AG08395 (cell line): ENCODE data around the gene CCDC158.
"Not testable (repeated sequence)": the region's sequence is repeated elsewhere in the genome, so short reads cannot be mapped to it uniquely, and the experiment has no call there.

Source experiments
- DNase-seq: peaks from one replicate; pipeline ENCODE4 v3.0.0; 2012; ENCODE audit warnings: mixed read lengths, low spot score

CCDC158 gene

DNA sequence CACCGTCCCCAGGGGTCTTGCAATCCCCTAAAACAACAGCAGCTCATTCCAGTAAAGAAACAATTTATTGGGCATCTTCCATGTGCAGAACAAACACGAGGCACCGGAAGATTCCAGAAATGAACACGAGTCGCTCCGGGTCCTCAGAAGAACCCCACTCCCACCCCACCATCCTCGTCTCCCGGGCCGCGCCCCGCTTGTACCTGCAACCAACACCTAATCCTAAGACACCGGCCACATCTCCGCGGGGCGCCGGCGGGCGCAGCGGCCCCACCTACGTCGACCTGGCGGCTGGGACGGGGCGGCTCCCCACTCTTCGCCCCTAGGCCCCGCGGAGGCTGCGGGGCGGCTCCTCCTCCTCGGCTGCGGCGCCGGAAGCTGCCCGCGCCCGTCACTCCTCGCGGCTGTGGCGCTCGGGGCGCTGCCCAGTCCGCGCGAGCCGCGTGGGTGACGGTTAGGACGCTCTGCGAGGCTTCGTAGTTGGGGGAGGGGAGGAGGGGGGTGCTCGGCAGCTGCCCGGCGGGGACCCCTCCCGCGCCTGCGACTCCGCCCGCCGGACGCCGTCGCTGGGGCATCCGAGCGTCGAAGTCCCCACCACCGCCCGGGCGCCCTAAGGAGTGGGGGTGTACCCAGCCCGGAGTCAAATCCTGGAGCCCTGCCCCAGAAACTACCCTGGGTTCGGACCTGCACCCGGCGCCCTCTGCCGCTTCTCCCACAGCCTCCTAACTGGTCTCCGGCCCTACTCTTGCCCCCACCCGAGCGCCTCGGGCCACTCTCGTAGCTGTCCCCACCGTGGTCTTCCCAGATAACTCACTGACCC is at the start of gene CCDC158:
Gene CCDC158, minus strand, starts transcription at position 380 of the 820 bp plus-strand sequence. CDS start 17,934 bp downstream, outside the sequence.
- peak; percentile 45 for DNase-seq

DNA sequence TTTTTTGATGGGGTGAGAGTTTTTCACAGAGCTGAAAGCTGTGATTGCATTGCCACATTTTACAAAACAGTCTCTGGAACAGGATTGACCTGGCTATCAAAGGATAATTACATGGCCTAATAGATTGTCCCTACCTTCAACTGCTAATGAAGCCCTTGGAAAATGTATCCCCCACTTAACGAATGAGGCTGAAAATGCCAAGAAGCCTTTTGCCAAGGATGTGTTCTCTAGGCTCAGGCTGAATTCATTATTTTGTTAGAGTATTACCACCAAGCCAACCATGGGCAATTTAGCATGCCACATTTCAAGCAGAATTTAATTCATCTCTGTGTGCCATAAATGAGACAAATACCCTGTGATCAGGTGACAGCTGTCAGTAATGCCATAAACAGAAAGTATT is 49.6 kb upstream of the CCDC158 start:
- no peak for DNase-seq

DNA sequence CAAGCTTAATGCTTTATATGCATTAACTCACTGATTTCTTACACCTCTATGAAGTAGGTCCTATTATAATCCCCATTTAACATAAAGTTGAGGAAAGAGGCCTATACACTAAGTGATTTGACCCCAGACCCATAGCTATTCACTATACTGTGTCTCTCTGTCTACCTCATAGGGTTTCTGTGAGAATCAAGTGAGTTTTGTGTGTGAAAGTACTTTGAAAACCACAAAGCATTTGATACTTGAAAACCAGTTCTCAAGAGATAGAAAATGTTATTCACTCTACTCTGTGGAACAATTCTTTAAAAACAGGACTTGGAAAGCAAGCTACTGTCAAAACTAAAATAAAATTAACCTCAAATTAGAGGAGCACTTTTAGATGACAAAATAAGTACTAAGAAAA is 49.1 kb upstream of the CCDC158 start:
- no peak for DNase-seq

DNA sequence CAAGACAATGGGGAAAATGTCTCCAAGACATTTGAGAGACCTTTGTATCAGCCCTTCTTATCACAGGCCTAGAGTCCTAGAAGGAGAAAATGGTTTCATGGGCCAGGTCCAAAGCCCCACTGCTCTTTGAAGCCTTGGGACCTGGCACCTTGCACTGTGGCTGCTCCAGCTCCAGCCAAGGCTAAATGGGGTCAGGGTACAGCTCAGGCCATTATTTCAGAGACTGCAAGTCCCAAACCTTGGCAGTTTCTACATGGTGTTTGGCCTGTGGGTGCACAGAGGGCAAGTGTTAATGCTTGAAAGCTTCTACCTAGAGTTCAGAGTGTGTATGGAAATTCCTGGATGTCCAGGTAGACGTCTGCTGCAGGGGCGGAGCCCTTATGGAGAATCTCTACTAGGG is 42.6 kb upstream of the CCDC158 start:
- DNase-seq = no peak

DNA sequence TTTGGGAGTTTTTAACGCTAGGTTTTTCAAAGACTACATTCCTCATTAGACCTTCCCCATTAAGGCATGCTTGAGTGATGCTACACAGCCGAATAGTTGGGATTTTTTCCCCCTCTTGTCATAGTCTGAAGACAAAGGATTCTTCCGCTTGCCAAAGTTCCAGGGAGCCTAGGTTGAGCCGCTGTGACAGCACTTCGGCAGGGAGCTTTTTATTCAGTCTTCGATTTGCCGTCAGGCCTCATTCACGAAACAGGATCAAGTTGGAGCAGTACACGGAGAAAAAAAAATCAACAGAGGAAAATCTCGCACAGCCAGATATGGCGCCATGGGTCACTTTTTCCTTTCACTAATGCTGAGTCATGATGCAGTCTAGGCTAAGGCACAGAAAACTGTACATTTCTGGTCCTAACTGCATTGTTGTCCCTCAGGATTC is 38.4 kb upstream of the CCDC158 start:
- no peak for DNase-seq

DNA sequence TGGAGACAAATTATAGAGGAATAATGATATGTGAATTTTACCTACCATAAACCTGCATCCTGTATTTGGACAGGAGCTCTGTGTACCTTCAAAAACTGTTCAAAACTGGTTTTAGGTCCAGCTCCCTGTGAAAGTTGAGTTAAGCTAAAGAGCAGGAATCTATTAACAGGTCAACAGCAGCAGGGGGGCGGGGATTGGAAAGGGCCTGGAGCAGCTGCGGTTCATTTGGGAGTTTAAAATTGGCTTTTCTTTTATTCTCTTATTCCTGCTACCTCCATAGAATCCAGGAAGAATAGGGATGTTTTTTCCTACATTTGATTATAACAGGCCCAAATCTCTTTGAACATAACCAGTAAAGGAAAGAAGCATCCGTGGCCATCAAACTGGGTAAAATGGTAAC is 37.9 kb upstream of the CCDC158 start:
- no peak for DNase-seq

DNA sequence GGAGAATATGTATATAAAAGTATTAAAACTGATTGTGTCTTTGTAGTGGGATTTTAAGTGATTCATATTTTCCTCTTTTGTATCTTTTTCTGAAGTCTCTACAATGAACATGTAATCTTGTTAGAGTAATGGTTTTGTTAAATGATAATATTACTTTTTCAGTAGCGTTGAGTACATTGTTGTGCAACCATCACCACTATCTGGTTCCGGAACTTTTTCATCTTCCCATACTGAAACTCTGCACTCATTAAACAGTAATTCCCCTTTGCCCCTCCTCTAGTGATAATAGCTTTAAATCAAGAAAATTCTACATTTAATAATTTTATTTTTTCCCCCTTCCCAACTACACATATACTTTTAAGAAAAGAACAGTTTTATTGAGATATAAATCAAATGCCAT is 37.4 kb upstream of the CCDC158 start:
- no peak for DNase-seq

DNA sequence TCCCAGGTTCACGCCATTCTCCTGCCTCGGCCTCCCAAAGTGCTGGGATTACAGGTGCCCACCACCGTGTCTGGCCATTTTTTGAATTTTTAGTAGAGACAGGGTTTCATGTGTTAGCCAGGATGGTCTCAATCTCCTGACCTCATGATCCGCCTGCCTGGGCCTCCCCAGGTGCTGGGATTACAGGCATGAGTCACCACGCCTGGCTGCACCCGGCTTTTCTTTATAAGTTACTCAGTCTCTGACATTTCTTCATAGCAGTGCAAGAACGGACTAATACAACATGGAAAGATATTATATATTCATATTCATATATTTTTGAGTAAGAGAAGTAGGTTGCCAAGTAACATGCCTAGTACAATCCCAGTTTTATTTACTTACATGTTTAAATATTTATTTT is 36.9 kb upstream of the CCDC158 start:
- DNase-seq = no peak

DNA sequence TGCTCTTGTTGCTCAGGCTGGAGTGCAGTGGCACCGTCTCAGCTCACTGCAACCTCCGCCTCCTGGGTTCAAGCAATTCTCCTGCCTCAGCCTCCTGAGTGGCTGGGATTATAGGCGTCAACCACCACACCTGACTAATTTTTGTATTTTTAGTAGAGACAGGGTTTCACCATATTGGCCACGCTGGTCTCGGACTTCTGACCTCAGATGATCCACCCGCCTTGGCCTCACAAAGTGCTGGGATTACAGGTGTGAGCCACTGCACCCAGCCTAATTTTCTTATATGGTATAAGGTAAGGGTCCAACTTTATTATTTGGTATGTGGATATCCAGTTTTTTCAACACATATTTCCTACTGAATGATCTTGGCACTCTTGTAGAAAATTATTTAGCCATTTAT is 33.1 kb upstream of the CCDC158 start:
- DNase-seq = not testable (repeated sequence)

DNA sequence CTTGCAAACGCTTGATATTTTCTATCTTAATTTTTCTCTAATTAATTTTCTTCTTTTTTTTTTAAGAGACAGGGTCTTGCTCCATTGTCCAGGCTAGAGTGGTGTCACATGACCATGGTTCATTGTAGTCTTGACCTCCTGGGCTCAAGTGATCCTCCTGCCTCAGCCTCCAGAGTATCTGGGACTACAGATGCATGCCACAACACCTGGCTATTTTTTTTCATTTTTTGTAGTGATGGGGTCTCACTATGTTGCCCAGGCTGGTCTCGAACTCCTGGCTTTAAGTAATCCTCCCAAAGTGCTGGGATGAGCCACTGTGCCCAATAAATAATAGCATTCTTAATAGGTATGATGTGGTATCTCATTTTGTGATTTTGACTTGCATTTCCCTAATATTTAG is 32.3 kb upstream of the CCDC158 start:
- DNase-seq = no peak

DNA sequence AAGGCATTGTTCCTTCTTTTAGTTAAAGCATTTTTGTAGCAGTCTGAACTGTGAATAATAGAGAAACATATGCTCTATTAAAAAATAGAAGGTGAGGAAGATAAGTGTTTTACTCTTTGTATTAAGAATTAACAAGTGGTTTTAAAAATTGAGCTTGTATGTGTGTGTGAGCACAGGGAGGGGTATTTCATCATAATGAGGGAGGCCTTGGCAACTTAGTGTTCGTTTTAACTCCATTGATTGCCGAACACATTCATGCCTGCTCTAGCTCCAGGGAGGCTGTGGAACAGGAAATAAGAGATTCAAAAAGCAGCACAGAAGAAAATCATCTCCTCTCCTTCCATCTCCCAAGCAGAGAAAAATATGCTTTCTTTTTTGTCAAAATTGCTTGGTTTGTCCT is 28.9 kb upstream of the CCDC158 start:
- DNase-seq = no peak

DNA sequence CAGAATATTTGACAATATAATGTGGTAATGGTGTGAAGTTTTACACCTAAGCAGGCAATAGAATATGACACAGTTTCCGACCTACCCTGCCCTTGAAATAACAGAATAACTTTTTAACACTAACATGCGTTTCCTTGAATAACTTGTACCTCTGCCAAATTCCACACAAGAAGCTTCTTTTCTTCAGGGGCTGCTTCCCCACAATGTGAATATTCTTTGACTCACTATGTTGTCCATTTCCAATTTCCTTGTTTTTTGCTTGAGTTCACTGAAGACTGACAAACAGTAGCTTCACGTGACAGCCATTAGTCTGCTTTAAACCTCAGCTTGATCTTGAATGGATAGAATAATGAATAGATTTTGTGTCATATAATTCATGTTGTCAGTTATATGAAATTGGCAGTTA is 28.4 kb upstream of the CCDC158 start:
- DNase-seq = no peak

DNA sequence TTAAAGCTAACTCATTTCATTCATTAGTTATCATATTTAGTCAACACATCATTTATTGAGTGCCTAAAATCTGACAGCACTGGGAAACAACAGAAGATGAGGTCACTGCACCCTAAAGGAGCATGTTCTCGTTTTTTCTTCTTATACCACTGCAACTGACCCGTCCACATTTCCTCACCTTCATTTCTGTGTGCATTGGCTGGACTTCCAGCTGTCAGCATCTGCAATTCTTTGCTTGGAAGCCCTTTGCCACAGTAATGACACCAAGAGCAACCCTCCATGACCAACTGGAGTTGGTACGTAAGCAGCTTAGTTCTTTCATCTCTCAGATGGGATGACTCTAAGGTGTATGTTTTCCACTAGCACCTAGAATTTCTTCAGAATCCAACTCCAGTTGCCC is 27.3 kb upstream of the CCDC158 start:
- DNase-seq = no peak

DNA sequence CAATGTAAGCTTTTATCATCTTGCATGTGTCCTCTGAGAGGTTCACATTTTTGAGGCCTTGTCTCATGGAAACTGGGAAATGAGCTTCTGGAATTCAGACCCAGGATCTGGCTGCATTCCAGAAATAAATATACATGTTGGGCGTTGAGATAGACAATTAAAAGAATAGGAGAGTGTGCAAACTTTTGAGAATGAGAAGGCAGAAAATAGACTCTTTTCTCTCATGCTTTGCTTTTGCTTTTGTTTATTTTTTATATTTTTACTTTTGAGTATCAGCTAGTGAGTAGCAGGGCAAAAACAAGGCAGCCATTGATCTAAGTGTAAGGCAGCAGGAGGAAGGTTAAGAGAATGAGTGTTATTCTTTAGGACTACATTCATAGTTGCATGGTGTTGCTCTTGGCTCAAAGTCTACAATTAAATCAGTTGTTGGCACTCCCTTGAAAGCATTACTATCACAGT is 26.5 kb upstream of the CCDC158 start:
- DNase-seq = no peak

DNA sequence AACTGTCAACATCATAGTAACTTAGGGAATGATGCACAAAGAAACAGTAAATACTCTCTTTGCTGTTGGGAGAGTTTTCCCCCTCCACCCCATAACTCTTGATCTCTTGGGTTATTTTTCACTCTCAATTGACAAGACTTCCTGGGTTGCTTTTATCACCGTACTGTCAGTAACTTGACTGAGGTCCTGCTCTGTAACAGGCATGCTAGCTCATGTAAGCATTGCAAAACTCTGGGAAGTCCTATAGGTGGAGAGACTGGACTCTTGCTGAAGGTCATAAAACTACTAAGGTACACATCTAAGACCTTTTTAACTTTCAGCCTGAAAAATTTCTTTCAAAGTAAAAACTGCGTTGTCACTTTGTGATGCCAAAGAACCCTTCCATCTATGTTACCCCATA is 25.0 kb upstream of the CCDC158 start:
- no peak for DNase-seq

DNA sequence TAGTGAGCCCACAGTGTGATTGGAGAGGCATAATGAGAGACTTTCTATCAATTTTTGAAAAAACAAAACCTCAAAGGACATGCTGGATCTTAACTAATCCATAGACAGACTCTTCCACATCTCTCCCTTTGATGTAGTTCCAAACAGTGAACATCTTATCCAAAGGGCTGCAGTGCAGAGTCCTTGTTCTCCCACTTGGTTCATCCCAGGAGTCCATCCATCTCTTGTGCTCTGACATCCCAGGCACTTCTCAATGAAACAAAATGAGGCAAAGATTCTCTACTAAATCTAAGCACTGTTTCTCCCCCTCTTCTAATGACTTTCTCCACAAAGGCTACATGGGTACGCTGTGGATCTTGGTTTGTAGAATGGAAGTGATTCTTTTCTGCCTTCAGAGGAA is 22.4 kb upstream of the CCDC158 start:
- DNase-seq = no peak

DNA sequence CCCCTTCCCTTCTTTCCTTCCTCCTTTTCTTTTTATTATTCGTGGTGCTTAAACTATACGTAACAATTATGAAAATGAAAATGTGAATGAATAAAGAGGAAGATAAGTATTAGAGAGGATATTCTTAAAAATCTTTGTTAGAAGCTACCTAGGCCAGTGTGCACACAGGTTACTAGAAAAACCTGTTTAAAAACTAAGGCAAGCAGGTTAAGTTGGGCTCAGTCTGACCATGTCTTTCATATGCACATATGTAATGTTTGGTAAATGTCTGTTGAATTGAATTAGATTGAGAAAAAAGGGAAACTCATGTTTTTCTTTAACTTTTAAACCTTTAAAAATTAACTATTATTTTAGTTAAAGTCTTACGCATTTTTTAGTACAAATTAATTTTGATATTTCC is 21.9 kb upstream of the CCDC158 start:
- no peak for DNase-seq

DNA sequence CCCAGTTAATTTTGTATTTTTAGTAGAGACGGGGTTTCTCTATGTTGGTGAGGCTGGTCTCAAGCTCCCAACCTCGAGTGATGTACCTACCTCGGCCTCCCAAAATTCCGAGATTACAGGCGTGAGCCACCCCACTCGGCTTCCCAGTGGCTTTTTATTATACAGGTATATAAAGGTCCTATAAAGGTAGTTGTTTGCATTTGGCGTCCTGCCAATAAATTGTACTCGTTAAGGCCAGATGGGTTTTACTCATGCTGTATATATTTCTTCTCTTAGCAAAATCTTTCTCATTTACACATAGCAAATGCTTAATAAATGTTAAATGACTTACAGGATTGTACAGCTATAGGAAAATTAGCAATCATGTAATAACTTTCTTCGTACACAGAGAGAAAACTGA is 20.9 kb upstream of the CCDC158 start:
- no peak for DNase-seq

DNA sequence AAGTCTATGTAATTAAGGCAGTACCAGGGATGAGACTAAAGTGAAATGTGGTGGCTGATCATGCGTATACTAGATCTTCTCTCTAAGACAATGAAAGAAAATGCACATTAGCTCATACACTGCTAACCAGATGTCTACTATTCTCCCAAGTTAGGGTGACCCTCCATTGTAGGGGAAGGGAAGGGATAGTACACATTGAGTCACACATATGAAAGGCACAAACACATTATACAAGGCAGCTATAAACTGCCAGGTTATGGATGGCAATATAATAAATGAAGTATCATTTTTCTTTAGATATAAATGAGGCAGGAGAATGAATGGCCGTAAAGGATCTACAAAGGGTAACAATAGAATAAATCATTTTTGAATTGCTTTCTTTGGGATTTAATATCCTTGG is 18.6 kb upstream of the CCDC158 start:
- DNase-seq = no peak

DNA sequence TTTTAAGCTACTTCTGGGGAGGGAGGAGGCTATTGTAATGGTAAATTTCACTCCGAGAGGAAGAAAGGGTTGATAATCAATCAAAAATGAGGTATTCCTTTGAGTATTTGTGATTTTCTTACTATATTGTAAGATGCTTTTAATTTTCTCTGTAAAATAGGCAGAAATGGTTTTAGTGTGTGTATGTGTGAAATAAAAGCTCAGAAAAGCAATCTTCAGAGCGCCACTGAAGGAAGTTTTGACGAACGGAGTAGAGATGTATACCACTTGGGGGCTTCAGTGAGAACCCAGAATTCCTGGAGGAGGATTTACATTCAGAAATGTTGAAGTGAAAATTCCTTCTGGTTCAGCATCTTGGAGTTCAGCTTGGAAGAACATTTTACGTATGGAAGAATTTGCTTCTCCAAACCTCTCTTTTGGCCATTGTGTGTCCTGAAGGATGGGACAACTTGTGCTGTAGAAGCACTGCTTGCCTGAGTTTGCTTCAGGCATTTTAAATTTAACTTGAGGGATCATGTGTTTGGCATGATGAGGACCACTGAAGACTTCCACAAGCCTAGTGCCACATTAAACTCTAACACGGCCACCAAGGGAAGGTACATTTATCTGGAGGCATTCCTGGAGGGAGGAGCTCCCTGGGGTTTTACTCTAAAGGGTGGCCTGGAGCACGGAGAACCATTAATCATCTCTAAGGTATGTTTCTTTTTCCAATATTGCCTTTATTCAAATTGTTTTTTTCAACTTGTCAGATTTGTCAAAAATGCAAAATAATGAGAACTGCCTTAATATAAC is 14.8 kb upstream of the CCDC158 start:
- no peak for DNase-seq

DNA sequence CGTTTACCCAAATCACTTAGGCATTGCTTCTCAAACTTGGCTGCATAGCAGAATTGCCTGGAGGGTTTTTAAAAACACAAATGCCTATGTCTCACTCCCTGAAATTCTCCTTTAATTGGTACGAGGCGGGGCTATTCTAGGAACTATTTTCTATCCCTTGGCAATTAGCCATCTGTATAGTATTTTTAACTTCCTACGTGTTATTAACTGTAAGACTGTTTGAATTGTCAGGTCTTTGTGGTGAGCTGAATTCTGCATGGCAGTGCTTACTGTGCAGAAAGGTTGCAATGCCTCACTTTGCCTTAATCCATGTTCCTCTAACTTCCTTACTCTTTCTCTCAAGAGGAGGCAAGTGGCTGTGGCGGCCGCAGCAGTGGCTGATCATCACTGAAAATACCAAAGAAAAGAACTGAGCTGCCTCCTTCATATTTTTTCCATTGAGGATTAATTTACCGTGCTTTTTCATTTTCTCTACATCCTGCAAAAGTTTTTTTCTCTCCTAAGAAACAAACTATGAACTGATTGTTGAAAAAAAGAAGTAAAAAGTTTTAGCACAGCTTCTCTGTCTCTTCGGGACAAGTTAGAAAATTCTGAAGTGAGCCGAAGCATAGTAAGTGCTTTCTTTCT is 14.1 kb upstream of the CCDC158 start, which contains the start of gene SHROOM3:
Gene SHROOM3, plus strand, starts transcription at position 329 of the 627 bp plus-strand sequence. CDS start 824 bp downstream, outside the sequence.
- no peak for DNase-seq

DNA sequence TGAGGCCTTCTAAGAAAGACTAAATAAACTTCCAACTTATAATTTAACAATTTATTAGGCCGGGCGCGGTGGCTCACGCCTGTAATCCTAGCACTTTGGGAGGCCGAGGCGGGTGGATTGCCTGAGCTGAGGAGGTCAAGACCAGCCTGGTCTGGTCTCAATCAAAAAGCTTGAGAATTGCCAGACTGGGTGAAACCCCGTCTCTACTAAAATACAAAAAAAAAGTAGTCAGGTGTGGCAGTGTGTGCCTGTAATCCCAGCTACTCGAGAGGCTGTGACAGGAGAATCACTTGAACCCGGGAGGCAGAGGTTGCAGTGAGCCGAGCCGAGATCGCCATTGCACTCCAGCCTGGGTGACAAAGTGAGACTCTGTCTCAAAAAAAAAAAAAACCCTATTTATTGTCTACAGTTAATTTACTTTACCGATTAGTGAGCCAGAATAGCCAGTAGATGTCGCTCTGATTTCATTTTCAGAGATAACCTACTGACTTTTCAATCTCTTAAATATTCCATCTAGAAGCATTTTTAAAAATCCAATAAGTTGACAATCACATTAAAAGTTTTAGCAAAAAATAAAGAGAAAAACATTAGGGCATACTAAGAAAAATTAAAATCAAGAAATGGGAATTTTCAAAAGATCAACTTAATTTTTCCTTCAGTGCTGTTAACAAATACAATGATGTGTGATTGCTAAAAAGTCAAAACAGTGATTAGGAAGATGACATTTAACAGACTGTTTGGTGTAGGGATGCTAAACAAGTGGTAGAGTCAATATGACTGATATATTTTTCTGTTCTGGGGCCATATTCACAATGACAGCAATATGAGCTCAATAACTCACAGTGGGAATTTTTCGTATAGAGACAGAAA is 9.8 kb upstream of the CCDC158 start:
- peak; percentile 67 for DNase-seq
